ENCODE data around the gene SNED1.

The SNED1 gene

GRCh38 chr2:241041589-241042158 lies 43.3 kb downstream of the SNED1 start:
- Histone ChIP-seq H4K20me1 (ENCODE audit: insufficient read depth, low read length) (no peaks in the 10 kb centered on the region; the same call in 1 of the 2 replicates), H3K27ac (ENCODE audit: low read length) (no peak overlapping the region), H3K4me2 (ENCODE audit: insufficient read depth, low read length) (no peak overlapping the region), H3K4me1 (ENCODE audit: insufficient read depth, low read length) (no peaks in the 10 kb centered on the region), H3K36me3 (ENCODE audit: insufficient read depth, low read length) (no peaks in the 10 kb centered on the region), H3K9ac (ENCODE audit: low read depth, low read length) (no peak overlapping the region), H2AFZ (ENCODE audit: low read depth, low read length) (no peak overlapping the region), H3K27me3 (ENCODE audit: insufficient read depth, low read length, poor library complexity) (peaks cover 3% of the 10 kb centered on the region), H3K4me3 (ENCODE audit: low read depth in 1 of 2, low read length in 2 of 2) (no peak overlapping the region), H3K9me3 (ENCODE audit: insufficient read depth, low read length, severe bottlenecking) (no peaks in the 10 kb centered on the region), H3K79me2 (ENCODE audit: insufficient read depth, low read length) (no peaks in the 10 kb centered on the region)
- TF ChIP-seq CTCF (IDR thresholded peaks at IDR 0.05; ENCODE audit: borderline replicate concordance, extremely low read depth, low read length, poor library complexity, severe bottlenecking) (no peak), EZH2 (IDR thresholded peaks at IDR 0.05; ENCODE audit: borderline replicate concordance, low read depth, low read length, severe bottlenecking) (no peak)
- DNase-seq: no peak
- no peak for ATAC-seq (ENCODE audit: insufficient read depth, low read depth)

GRCh38 chr2:241043581-241043980 lies 45.2 kb downstream of the SNED1 start:
- H4K20me1 ChIP-seq (ENCODE audit: insufficient read depth, low read length): no peaks in the 10 kb centered on the region; the same call in none of the 2 replicates
- no peaks in the 10 kb centered on the region for H3K36me3 ChIP-seq (ENCODE audit: insufficient read depth, low read length)
- H3K9me3 ChIP-seq (ENCODE audit: insufficient read depth, low read length, severe bottlenecking): no peaks in the 10 kb centered on the region
- H3K4me3 ChIP-seq (ENCODE audit: low read depth in 1 of 2, low read length in 2 of 2): no peak overlapping the region
- H3K4me1 ChIP-seq (ENCODE audit: insufficient read depth, low read length): no peaks in the 10 kb centered on the region
- ATAC-seq (ENCODE audit: insufficient read depth, low read depth) (no peak), DNase-seq (no peak)
- H3K79me2 ChIP-seq (ENCODE audit: insufficient read depth, low read length): no peaks in the 10 kb centered on the region
- H3K9ac ChIP-seq (ENCODE audit: low read depth, low read length): no peak overlapping the region
- H3K4me2 ChIP-seq (ENCODE audit: insufficient read depth, low read length): no peak overlapping the region
- peaks cover 3% of the 10 kb centered on the region for H3K27me3 ChIP-seq (ENCODE audit: insufficient read depth, low read length, poor library complexity)
- TF ChIP-seq CTCF (IDR thresholded peaks at IDR 0.05; ENCODE audit: borderline replicate concordance, extremely low read depth, low read length, poor library complexity, severe bottlenecking) (no peak), EZH2 (IDR thresholded peaks at IDR 0.05; ENCODE audit: borderline replicate concordance, low read depth, low read length, severe bottlenecking) (no peak)
- H2AFZ ChIP-seq (ENCODE audit: low read depth, low read length): no peak overlapping the region
- H3K27ac ChIP-seq (ENCODE audit: low read length): no peak overlapping the region

- Histone ChIP-seq H3K9ac (ENCODE audit: low read depth, low read length) (no peak overlapping the region), H3K9me3 (ENCODE audit: insufficient read depth, low read length, severe bottlenecking) (no peaks in the 10 kb centered on the region), H3K27me3 (ENCODE audit: insufficient read depth, low read length, poor library complexity) (peaks cover 3% of the 10 kb centered on the region), H3K27ac (ENCODE audit: low read length) (no peak overlapping the region), H2AFZ (ENCODE audit: low read depth, low read length) (no peak overlapping the region), H3K4me3 (ENCODE audit: low read depth in 1 of 2, low read length in 2 of 2) (no peak overlapping the region), H4K20me1 (ENCODE audit: insufficient read depth, low read length) (no peaks in the 10 kb centered on the region; the same call in 1 of the 2 replicates), H3K79me2 (ENCODE audit: insufficient read depth, low read length) (no peaks in the 10 kb centered on the region), H3K36me3 (ENCODE audit: insufficient read depth, low read length) (no peaks in the 10 kb centered on the region), H3K4me1 (ENCODE audit: insufficient read depth, low read length) (no peaks in the 10 kb centered on the region), H3K4me2 (ENCODE audit: insufficient read depth, low read length) (no peak overlapping the region)
- TF ChIP-seq EZH2 (IDR thresholded peaks at IDR 0.05; ENCODE audit: borderline replicate concordance, low read depth, low read length, severe bottlenecking) (no peak), CTCF (IDR thresholded peaks at IDR 0.05; ENCODE audit: borderline replicate concordance, extremely low read depth, low read length, poor library complexity, severe bottlenecking) (no peak)
- ATAC-seq (ENCODE audit: insufficient read depth, low read depth) (no peak), DNase-seq (no peak)
These were observed 49.0 kb downstream of the SNED1 start for GRCh38 chr2:241047253-241048010.
